HepG2 (cell line): ENCODE results near the gene FAM53B. TPM values are rescaled to one million over a fixed set of nuclear protein-coding genes. Genes with fewer than 3 reads are reported as not detected.

Experiments used
- CHD4 ChIP-seq: fragments of 200-600 bp; sonication (generic); IDR thresholded peaks from 2 replicates; pipeline ENCODE4 v1.7.0; 2017; ENCODE audit warnings: mild to moderate bottlenecking, low read length, borderline replicate concordance
- GFI1 ChIP-seq: sonication (generic); formaldehyde crosslinking; IDR thresholded peaks from 2 replicates; pipeline ENCODE4 v1.5.0; 2020; ENCODE audit warnings: missing genetic modification reagents, mild to moderate bottlenecking, borderline replicate concordance
- NR3C1 ChIP-seq: sonication (generic); formaldehyde crosslinking; IDR thresholded peaks from 2 replicates; pipeline ENCODE4 v1.4.0; 2020; ENCODE audit warnings: missing genetic modification reagents
- PCBP1 ChIP-seq: fragments of 200-400 bp; formaldehyde crosslinking; IDR thresholded peaks from 2 replicates; pipeline ENCODE4 v1.6.1; 2017; ENCODE audit warnings: mild to moderate bottlenecking, low read depth, low read length, borderline replicate concordance
- PRDM15 ChIP-seq: sonication (generic); formaldehyde crosslinking; IDR thresholded peaks from 2 replicates; pipeline ENCODE4 v1.4.0; 2020; ENCODE audit warnings: missing genetic modification reagents
- SMAD3 ChIP-seq: sonication (generic); formaldehyde crosslinking; IDR thresholded peaks from 2 replicates; pipeline ENCODE4 v1.4.0; 2020; ENCODE audit warnings: missing genetic modification reagents
- SRY ChIP-seq: sonication (generic); formaldehyde crosslinking; IDR thresholded peaks from 2 replicates; pipeline ENCODE4 v1.8.0; 2022; ENCODE audit warnings: mild to moderate bottlenecking, missing genetic modification reagents
- ZNF253 ChIP-seq: sonication (generic); formaldehyde crosslinking; IDR thresholded peaks from 2 replicates; pipeline ENCODE4 v1.8.0; 2022; ENCODE audit warnings: mild to moderate bottlenecking, missing genetic modification reagents, borderline replicate concordance
- ZNF501 ChIP-seq: sonication (generic); formaldehyde crosslinking; IDR thresholded peaks from 2 replicates; pipeline ENCODE4 v1.5.1; 2020; ENCODE audit warnings: mild to moderate bottlenecking, moderate library complexity, missing genetic modification reagents
- ZNF609 ChIP-seq: sonication (generic); formaldehyde crosslinking; IDR thresholded peaks from 2 replicates; pipeline ENCODE4 v1.4.0; 2020; ENCODE audit warnings: mild to moderate bottlenecking, missing genetic modification reagents, borderline replicate concordance
- ZNF776 ChIP-seq: sonication (generic); formaldehyde crosslinking; IDR thresholded peaks from 2 replicates; pipeline ENCODE4 v1.4.0; 2020; ENCODE audit warnings: mild to moderate bottlenecking, missing genetic modification reagents
- ZNF878 ChIP-seq: sonication (generic); formaldehyde crosslinking; IDR thresholded peaks from 2 replicates; pipeline ENCODE4 v1.8.1; 2023; ENCODE audit warnings: mild to moderate bottlenecking, missing genetic modification reagents, moderate library complexity
- polyA plus RNA-seq, 8 experiments: library from polyadenylated mRNA; depleted of rRNA in 3 of 8; stranded (reverse) in 7 of 8; unstranded in 1 of 8; fragments of >200 nt; fragmentation: Illumina TruSeq in 4 of 8; extraction: Trizol in 4 of 8; gene quantifications; 2 replicates each; pipeline versions ENCODE4 v1.2.1 to v1.2.3, GENCODE V29; 2011 to 2016; ENCODE audit warnings: low read depth in 4 of 8, missing spikeins in 1 of 8, mixed read lengths in 1 of 8; ENCODE audit not compliant: insufficient read depth in 1 of 8
- total RNA-seq, 5 experiments: library from RNA; depleted of rRNA; stranded (reverse); fragments of >200 nt; fragmentation: Illumina TruSeq; extraction: Trizol; gene quantifications; 2 replicates each; pipeline ENCODE4 v1.2.3, GENCODE V29; 2016; ENCODE audit warnings: low read depth in 1 of 5
- TF ChIP-seq, protein P1 (sequence below): sonication (generic); formaldehyde crosslinking; IDR thresholded peaks from 2 replicates; pipeline ENCODE4 v1.5.0; 2020; ENCODE audit warnings: mild to moderate bottlenecking, low read depth, missing genetic modification reagents, borderline replicate concordance
- TF ChIP-seq, protein P2 (sequence below): sonication (generic); formaldehyde crosslinking; IDR thresholded peaks from 2 replicates; pipeline ENCODE4 v1.4.0; 2020; ENCODE audit warnings: mild to moderate bottlenecking, missing genetic modification reagents
- TF ChIP-seq, protein P3 (sequence below): sonication (generic); formaldehyde crosslinking; IDR thresholded peaks from 2 replicates; pipeline ENCODE4 v1.4.0; 2020; ENCODE audit warnings: missing genetic modification reagents

FAM53B gene
- total and polyA plus RNA-seq, 2 of the 13 experiments (the other 11 are each of a cell fraction or from before 2014, with no cell fraction given) = 6.4 to 19.3 TPM

- TF ChIP-seq, protein P1, sequence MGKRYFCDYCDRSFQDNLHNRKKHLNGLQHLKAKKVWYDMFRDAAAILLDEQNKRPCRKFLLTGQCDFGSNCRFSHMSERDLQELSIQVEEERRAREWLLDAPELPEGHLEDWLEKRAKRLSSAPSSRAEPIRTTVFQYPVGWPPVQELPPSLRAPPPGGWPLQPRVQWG = no peak
- TF ChIP-seq ZNF501 (CRISPR knock-in tag) (no peak), ZNF253 (CRISPR knock-in tag) (no peak), SMAD3 (CRISPR knock-in tag) (no peak), SRY (no peak), NR3C1 (no peak), CHD4 (no peak), PRDM15 (CRISPR knock-in tag) (no peak), PCBP1 (no peak), ZNF878 (CRISPR knock-in tag) (no peak), ZNF609 (CRISPR knock-in tag) (no peak), ZNF776 (CRISPR knock-in tag) (no peak), GFI1 (CRISPR knock-in tag) (no peak)
- TF ChIP-seq, protein P2, sequence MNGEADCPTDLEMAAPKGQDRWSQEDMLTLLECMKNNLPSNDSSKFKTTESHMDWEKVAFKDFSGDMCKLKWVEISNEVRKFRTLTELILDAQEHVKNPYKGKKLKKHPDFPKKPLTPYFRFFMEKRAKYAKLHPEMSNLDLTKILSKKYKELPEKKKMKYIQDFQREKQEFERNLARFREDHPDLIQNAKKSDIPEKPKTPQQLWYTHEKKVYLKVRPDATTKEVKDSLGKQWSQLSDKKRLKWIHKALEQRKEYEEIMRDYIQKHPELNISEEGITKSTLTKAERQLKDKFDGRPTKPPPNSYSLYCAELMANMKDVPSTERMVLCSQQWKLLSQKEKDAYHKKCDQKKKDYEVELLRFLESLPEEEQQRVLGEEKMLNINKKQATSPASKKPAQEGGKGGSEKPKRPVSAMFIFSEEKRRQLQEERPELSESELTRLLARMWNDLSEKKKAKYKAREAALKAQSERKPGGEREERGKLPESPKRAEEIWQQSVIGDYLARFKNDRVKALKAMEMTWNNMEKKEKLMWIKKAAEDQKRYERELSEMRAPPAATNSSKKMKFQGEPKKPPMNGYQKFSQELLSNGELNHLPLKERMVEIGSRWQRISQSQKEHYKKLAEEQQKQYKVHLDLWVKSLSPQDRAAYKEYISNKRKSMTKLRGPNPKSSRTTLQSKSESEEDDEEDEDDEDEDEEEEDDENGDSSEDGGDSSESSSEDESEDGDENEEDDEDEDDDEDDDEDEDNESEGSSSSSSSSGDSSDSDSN (CRISPR knock-in tag) = no peak
- TF ChIP-seq, protein P3, sequence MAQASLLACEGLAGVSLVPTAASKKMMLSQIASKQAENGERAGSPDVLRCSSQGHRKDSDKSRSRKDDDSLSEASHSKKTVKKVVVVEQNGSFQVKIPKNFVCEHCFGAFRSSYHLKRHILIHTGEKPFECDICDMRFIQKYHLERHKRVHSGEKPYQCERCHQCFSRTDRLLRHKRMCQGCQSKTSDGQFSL (CRISPR knock-in tag) = no peak
Measured at GRCh38 chr10:124712704-124713407, 31.3 kb downstream of the FAM53B start (continued).
